Measurements from ENCODE around the gene SLC7A1. TPM values are rescaled to one million over a fixed set of nuclear protein-coding genes. Genes with fewer than 3 reads are reported as not detected.
"Not testable (repeated sequence)": the region's sequence is repeated elsewhere in the genome, so short reads cannot be mapped to it uniquely, and the experiment has no call there.

Gene SLC7A1
- 100 to 1,000 TPM; 191 to 193 TPM for total RNA-seq

DNA sequence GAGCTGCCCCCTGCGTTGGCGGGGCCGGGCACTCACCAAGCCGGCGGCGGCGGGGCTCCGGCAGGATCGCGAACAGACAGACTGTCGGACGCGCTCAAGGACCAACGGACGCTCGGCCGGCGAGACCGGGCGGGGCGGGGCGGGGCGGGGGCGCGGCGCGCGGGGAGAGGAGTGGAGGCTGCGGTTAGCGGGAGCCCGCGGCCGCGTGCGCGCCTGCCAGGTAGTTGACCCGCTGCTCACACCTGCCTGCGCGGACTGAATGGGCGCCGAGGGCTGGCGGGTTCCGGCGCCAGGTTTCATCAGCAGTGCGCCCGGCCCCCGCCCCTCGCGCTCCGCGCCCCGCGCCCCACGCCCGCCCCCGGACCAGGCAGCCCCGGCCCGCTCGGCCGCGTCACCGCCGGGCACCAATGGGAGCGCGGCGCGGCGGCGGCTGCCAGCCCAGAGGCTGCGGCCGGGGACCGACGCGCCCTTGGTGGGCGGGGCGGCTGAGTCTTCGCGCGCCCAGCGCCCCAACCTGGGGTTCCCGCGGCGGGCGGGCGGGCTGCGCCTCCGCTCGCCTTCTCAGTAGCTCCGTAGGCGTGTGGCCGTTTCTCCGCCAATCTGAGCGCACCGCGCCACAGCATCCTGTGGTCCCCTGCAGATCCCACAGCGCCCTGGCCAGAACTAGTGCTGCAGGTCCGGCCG is at the start of gene SLC7A1:
Gene SLC7A1, minus strand, starts transcription at position 309 of the 684 bp plus-strand sequence. CDS start 59,500 bp downstream, outside the sequence.
- DNase-seq (peak; percentile 90 to 94), ATAC-seq (replicated peaks in 1 of 2) (peak; percentile 87 to 88)
- H3K9me3 Mint-ChIP-seq, result no peaks in the 10 kb centered on the region
- H3K27ac Mint-ChIP-seq, result peak within 1 kb of the TSS; percentile 98
- peak within 1 kb of the TSS; percentile 94 to 98 for H3K4me3 Mint-ChIP-seq
- H3K27me3 Mint-ChIP-seq (ENCODE audit: low read depth), result no peaks in the 10 kb centered on the region
- peaks cover 48% of the 10 kb centered on the region for H3K4me1 Mint-ChIP-seq (ENCODE audit: low read depth)
- peaks cover 2 to 17% of the 10 kb centered on the region in 2 donors for H3K36me3 Mint-ChIP-seq (ENCODE audit: insufficient read depth in 2 of 2)

- Mint-ChIP-seq H3K27me3 (ENCODE audit: low read depth) (no peaks in the 10 kb centered on the region), H3K27ac (no peak overlapping the region), H3K4me3 (no peak overlapping the region), H3K4me1 (ENCODE audit: low read depth) (no peaks in the 10 kb centered on the region), H3K9me3 (no peaks in the 10 kb centered on the region), H3K36me3 (ENCODE audit: insufficient read depth in 2 of 2) (no peaks in the 10 kb centered on the region)
- no peak for DNase-seq
- no peak for ATAC-seq (replicated peaks in 1 of 2)
Observed at GRCh38 chr13:29640665-29641064, 45.2 kb upstream of the SLC7A1 start.

- H3K27ac Mint-ChIP-seq; H3K9me3 Mint-ChIP-seq; ATAC-seq (replicated peaks in 1 of 2); H3K4me3 Mint-ChIP-seq; H3K36me3 Mint-ChIP-seq (ENCODE audit: insufficient read depth in 2 of 2); DNase-seq; H3K4me1 Mint-ChIP-seq (ENCODE audit: low read depth): not testable (repeated sequence)
- peaks cover 24% of the 10 kb centered on the region for H3K27me3 Mint-ChIP-seq (ENCODE audit: low read depth)
Observed at GRCh38 chr13:29636831-29637230, 41.3 kb upstream of the SLC7A1 start.

- Mint-ChIP-seq H3K4me3 (no peak overlapping the region), H3K27ac (no peak overlapping the region), H3K36me3 (ENCODE audit: insufficient read depth in 2 of 2) (peaks cover 0 to 1% of the 10 kb centered on the region in 2 donors), H3K9me3 (peaks cover 0 to 2% of the 10 kb centered on the region in 2 donors), H3K4me1 (ENCODE audit: low read depth) (no peaks in the 10 kb centered on the region), H3K27me3 (ENCODE audit: low read depth) (peaks cover 10% of the 10 kb centered on the region)
- DNase-seq (no peak), ATAC-seq (replicated peaks in 1 of 2) (no peak)
Observed at GRCh38 chr13:29624997-29625396, 29.5 kb upstream of the SLC7A1 start.

DNA sequence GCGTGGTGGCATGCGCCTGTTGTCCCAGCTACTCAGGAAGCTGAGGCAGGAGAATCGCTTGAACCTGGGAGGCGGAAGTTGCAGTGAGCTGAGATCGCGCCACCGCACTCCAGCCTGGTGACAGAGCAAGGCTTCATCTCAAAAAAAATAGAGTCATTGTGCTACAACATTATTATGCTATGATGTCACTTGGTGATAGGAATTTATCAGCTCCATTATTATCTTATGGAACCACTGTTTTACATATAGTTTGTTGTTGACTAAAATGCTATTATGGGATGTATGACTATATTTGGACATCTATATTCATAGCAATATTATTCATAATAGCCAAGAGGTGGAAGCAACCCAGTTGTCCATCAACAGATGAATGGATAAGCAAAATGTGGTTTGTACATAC is 26.4 kb upstream of the SLC7A1 start:
- ATAC-seq (replicated peaks in 1 of 2) (no peak), DNase-seq (no peak)
- Mint-ChIP-seq H3K27ac (no peak overlapping the region), H3K36me3 (ENCODE audit: insufficient read depth in 2 of 2) (peaks cover 0 to 1% of the 10 kb centered on the region in 2 donors), H3K27me3 (ENCODE audit: low read depth) (peaks cover 28% of the 10 kb centered on the region), H3K9me3 (peaks cover 0 to 2% of the 10 kb centered on the region in 2 donors), H3K4me3 (no peak overlapping the region), H3K4me1 (ENCODE audit: low read depth) (no peaks in the 10 kb centered on the region)

DNA sequence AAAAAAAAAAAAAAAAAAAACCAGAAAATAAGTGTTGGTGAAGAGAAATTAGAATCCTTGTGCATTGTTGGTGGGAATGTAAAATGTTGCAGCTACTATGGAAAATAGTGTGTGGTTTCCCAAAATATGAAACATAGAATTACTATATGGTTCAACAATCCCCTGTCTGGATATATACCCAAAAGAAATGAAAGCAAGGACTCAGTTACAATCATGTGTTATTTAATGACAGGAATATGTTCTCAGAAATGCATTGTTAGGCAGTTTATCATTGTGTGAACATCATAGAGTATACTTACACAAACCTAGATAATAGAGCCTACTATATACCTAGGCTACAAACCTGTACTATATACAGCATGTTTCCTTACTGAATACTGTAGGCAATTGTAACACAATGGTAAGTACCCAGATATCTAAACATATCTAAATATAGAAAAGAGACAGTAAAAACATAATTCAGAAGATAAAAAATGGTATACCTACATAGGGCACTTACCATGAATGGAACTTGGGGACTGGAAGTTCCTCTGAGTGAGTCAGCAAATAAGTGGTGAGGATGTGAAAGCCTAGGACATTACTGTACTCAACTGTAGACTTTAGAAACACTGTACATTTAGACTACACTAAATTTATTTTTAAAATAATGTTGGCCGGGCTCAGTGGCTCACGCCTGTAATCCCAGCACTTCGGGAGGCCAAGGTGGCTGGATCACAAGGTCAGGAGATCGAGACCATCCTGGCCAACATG is 25.7 kb upstream of the SLC7A1 start:
- Mint-ChIP-seq H3K4me3 (no peak overlapping the region), H3K27ac (no peak overlapping the region), H3K4me1 (ENCODE audit: low read depth) (no peaks in the 10 kb centered on the region), H3K36me3 (ENCODE audit: insufficient read depth in 2 of 2) (peaks cover 0 to 1% of the 10 kb centered on the region in 2 donors), H3K9me3 (peaks cover 2 to 5% of the 10 kb centered on the region in 2 donors), H3K27me3 (ENCODE audit: low read depth) (peaks cover 31% of the 10 kb centered on the region)
- no peak for DNase-seq
- no peak for ATAC-seq (replicated peaks in 1 of 2)

DNA sequence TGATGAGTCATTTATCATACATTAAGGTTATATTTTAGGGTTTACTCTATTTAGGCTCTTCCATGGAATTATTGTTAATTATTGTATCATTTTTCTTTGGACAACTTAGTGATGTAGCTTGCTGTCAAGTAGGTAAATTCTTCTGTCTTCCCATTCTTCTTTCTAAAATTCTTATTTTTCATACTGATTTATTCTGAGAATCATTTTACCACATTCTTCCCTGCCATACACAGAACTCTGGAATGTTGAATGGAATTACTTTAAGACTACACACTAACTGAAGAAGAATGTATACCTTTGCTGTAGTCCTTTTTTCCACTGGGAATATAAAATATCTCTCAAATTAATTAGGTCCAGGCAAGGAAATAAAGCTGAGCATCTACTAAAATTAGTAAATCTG is 24.5 kb upstream of the SLC7A1 start:
- Mint-ChIP-seq H3K4me1 (ENCODE audit: low read depth) (no peaks in the 10 kb centered on the region), H3K36me3 (ENCODE audit: insufficient read depth in 2 of 2) (peaks cover 0 to 1% of the 10 kb centered on the region in 2 donors), H3K9me3 (peaks cover 5 to 7% of the 10 kb centered on the region in 2 donors), H3K27ac (no peak overlapping the region), H3K4me3 (no peak overlapping the region), H3K27me3 (ENCODE audit: low read depth) (peaks cover 43% of the 10 kb centered on the region)
- DNase-seq (no peak), ATAC-seq (replicated peaks in 1 of 2) (no peak)

- no peaks in the 10 kb centered on the region for H3K4me1 Mint-ChIP-seq (ENCODE audit: low read depth)
- H3K27ac Mint-ChIP-seq, result no peak overlapping the region
- H3K27me3 Mint-ChIP-seq (ENCODE audit: low read depth), result peaks cover 61% of the 10 kb centered on the region
- no peak for DNase-seq
- no peaks in the 10 kb centered on the region for H3K36me3 Mint-ChIP-seq (ENCODE audit: insufficient read depth in 2 of 2)
- no peak overlapping the region for H3K4me3 Mint-ChIP-seq
- no peak for ATAC-seq (replicated peaks in 1 of 2)
- H3K9me3 Mint-ChIP-seq, result peaks cover 3 to 7% of the 10 kb centered on the region in 2 donors
Observed at GRCh38 chr13:29613101-29613500, 17.6 kb upstream of the SLC7A1 start.

- no peak for ATAC-seq (replicated peaks in 1 of 2)
- DNase-seq, result no peak
- Mint-ChIP-seq H3K36me3 (ENCODE audit: insufficient read depth in 2 of 2) (no peaks in the 10 kb centered on the region), H3K27ac (no peak overlapping the region), H3K27me3 (ENCODE audit: low read depth) (peaks cover 17% of the 10 kb centered on the region), H3K9me3 (no peaks in the 10 kb centered on the region), H3K4me3 (no peak overlapping the region), H3K4me1 (ENCODE audit: low read depth) (no peaks in the 10 kb centered on the region)
Observed at GRCh38 chr13:29607465-29607864, 12.0 kb upstream of the SLC7A1 start.

- ATAC-seq (replicated peaks in 1 of 2), result no peak
- Mint-ChIP-seq H3K27ac (no peak overlapping the region), H3K4me3 (no peak overlapping the region), H3K4me1 (ENCODE audit: low read depth) (no peaks in the 10 kb centered on the region), H3K9me3 (no peaks in the 10 kb centered on the region), H3K27me3 (ENCODE audit: low read depth) (peaks cover 23% of the 10 kb centered on the region), H3K36me3 (ENCODE audit: insufficient read depth in 2 of 2) (no peaks in the 10 kb centered on the region)
- DNase-seq, result no peak
Observed at GRCh38 chr13:29605860-29606526, 10.5 kb upstream of the SLC7A1 start.

DNA sequence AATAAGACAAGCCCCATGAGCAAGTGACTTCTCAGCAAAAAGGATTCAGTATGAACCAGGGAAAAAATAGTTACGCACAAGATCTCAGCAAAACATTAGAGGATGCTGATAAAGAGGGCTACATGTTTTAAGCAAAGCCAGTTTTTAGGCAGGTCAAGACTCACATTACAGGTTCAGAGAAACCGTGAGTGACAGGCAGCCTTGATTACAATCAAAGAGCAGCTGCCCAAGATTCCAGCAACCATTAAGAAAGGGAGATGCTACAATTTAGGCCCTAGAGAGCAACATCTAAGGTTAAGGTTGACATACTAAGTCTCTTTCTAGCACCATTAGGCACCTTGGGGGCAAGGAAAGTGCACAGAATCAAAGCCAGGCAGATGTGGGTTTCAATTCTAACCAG is 2.8 kb upstream of the SLC7A1 start:
- Mint-ChIP-seq H3K36me3 (ENCODE audit: insufficient read depth in 2 of 2) (peaks cover 0 to 12% of the 10 kb centered on the region in 2 donors), H3K9me3 (no peaks in the 10 kb centered on the region), H3K27me3 (ENCODE audit: low read depth) (peaks cover 6% of the 10 kb centered on the region), H3K4me3 (no peak overlapping the region), H3K4me1 (ENCODE audit: low read depth) (peaks cover 21% of the 10 kb centered on the region), H3K27ac (no peak overlapping the region)
- ATAC-seq (replicated peaks in 1 of 2) (no peak), DNase-seq (no peak)

- Mint-ChIP-seq H3K4me3 (no peak overlapping the region), H3K9me3 (no peaks in the 10 kb centered on the region), H3K36me3 (ENCODE audit: insufficient read depth in 2 of 2) (peaks cover 2 to 14% of the 10 kb centered on the region in 2 donors), H3K27ac (no peak overlapping the region), H3K4me1 (ENCODE audit: low read depth) (peaks cover 27% of the 10 kb centered on the region), H3K27me3 (ENCODE audit: low read depth) (peaks cover 6% of the 10 kb centered on the region)
- ATAC-seq (replicated peaks in 1 of 2) (no peak), DNase-seq (no peak)
Observed at GRCh38 chr13:29597706-29598105, 2.2 kb upstream of the SLC7A1 start.

DNA sequence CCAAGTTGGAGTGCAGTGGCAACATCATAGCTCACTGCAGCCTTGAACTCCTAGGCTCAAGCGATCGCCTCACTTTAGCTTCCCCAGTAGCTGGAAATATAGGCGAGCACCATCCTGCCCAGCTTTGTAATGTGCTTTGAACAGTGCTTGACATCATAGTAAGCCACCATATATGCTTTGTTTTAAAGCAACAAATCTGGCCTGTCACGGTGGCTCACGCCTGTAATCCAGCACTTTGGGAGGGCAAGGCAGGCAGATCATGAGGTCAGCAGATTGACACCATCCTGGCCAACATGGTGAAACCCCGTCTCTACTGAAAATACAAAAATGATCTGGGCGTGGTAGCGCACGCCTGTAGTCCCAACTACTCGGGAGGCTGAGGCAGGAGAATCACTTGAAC is 1.8 kb upstream of the SLC7A1 start:
- Mint-ChIP-seq H3K4me3 (peak overlapping the region in 1 of 2 donors; percentile 94), H3K4me1 (ENCODE audit: low read depth) (peaks cover 32% of the 10 kb centered on the region), H3K27me3 (ENCODE audit: low read depth) (peaks cover 4% of the 10 kb centered on the region), H3K9me3 (no peaks in the 10 kb centered on the region), H3K27ac (no peak overlapping the region), H3K36me3 (ENCODE audit: insufficient read depth in 2 of 2) (peaks cover 2 to 15% of the 10 kb centered on the region in 2 donors)
- DNase-seq, result no peak
- ATAC-seq (replicated peaks in 1 of 2), result no peak
